ENCODE measurements around the gene KRAS.

The KRAS gene

GRCh38 chr12:25194722-25195055 lies 56.0 kb downstream of the KRAS start:
- no peak for DNase-seq

- no peak for DNase-seq
Observed at GRCh38 chr12:25194214-25194613, 56.5 kb downstream of the KRAS start.

GRCh38 chr12:25190793-25191192 lies 59.9 kb downstream of the KRAS start:
- no peak for DNase-seq

GRCh38 chr12:25189656-25190055 lies 61.1 kb downstream of the KRAS start:
- no peak for DNase-seq

- DNase-seq, result no peak
Observed at GRCh38 chr12:25187781-25188180, 62.9 kb downstream of the KRAS start.

- DNase-seq, result no peak
Observed at GRCh38 chr12:25186788-25187402, 63.8 kb downstream of the KRAS start.

- no peak for DNase-seq
Observed at GRCh38 chr12:25186038-25186787, 64.5 kb downstream of the KRAS start.

- DNase-seq, result no peak
Observed at GRCh38 chr12:25184132-25184531, 66.6 kb downstream of the KRAS start.

- DNase-seq, result no peak
Observed at GRCh38 chr12:25182765-25183164, 68.0 kb downstream of the KRAS start.

GRCh38 chr12:25162866-25163265 lies 87.9 kb downstream of the KRAS start:
- no peak for DNase-seq

GRCh38 chr12:25156061-25156460 lies 94.7 kb downstream of the KRAS start:
- no peak for DNase-seq

GRCh38 chr12:25155022-25155576 lies 95.6 kb downstream of the KRAS start:
- DNase-seq, result no peak

Data from right forelimb (tissue), 1 donor.